ENCODE data around the gene SLC25A33.
"Not testable (repeated sequence)": the region's sequence is repeated elsewhere in the genome, so short reads cannot be mapped to it uniquely, and the experiment has no call there.

SLC25A33 gene

GRCh38 chr1:9500756-9501754 is 38.2 kb upstream of the SLC25A33 start:
- DNase-seq (ENCODE audit: low read depth) = no peak
- TF ChIP-seq CTCF (conservative IDR thresholded peaks at IDR 0.05; ENCODE audit: low read depth, low read length) = no peak
- no peak overlapping the region for H3K4me3 ChIP-seq (ENCODE audit: low read depth, low read length)

- no peak for DNase-seq (ENCODE audit: low read depth)
- no peak for TF ChIP-seq CTCF (conservative IDR thresholded peaks at IDR 0.05; ENCODE audit: low read depth, low read length)
- no peak overlapping the region for H3K4me3 ChIP-seq (ENCODE audit: low read depth, low read length)
Observed at GRCh38 chr1:9503001-9503675, 36.1 kb upstream of the SLC25A33 start.

- no peak overlapping the region for H3K4me3 ChIP-seq (ENCODE audit: low read depth, low read length)
- DNase-seq (ENCODE audit: low read depth) = no peak
- TF ChIP-seq CTCF (conservative IDR thresholded peaks at IDR 0.05; ENCODE audit: low read depth, low read length) = no peak
Observed at GRCh38 chr1:9505143-9505542, 34.1 kb upstream of the SLC25A33 start.

- DNase-seq (ENCODE audit: low read depth) = no peak
- no peak for TF ChIP-seq CTCF (conservative IDR thresholded peaks at IDR 0.05; ENCODE audit: low read depth, low read length)
- no peak overlapping the region for H3K4me3 ChIP-seq (ENCODE audit: low read depth, low read length)
Observed at GRCh38 chr1:9506901-9507300, 32.4 kb upstream of the SLC25A33 start.

- no peak overlapping the region for H3K4me3 ChIP-seq (ENCODE audit: low read depth, low read length)
- no peak for TF ChIP-seq CTCF (conservative IDR thresholded peaks at IDR 0.05; ENCODE audit: low read depth, low read length)
Observed at GRCh38 chr1:9510130-9510529, 29.1 kb upstream of the SLC25A33 start.

DNA sequence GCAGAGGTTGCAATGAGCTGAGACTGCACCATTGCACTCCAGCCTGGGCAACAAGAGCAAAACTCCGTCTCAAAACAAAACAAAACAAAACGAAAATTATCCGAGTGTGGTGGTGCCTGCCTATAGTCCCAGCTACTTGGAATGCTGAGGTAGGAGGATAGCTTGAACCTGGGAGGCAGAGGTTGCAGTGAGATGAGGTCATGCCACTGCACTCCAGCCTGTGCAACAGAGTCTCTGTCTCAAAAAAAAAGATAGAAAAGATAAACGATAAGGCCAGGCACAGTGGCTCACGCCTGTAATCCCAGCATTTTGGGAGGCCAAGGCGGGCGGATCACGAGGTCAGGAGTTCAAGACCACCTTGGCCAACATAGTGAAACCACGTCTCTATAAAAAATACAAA is 23.7 kb upstream of the SLC25A33 start:
- not testable (repeated sequence) for H3K4me3 ChIP-seq (ENCODE audit: low read depth, low read length); DNase-seq (ENCODE audit: low read depth)

More at GRCh38 chr1:9510130-9510529, 29.1 kb upstream of the SLC25A33 start:
- DNase-seq (ENCODE audit: low read depth) = no peak

DNA sequence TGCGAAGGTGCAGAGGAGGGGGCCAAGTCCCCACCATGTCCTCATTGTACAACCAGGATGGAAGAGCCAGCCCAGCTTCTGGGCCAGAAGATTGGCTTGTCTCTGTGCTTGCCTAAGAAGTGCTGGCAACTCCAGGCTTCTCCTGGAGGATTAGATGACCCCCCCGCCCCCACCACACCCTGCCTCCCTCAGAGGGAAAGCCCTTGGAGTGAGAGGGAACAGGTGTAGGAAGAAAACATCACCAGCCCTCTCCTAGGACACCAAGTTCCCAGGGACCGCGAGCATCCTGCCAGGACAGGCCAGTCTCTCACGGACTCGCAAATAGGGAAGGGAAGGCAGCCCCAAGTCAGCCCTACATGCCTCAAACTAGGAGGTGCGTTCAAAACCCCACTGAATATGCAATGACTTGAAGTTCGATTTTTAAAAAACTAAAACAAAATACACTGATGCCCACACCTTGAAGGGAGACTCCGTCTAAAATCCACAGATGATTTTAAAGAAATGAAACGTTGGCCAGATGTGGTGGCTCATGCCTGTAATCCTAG is 20.7 kb upstream of the SLC25A33 start:
- no peak for DNase-seq (ENCODE audit: low read depth)
- H3K4me3 ChIP-seq (ENCODE audit: low read depth, low read length) = no peak overlapping the region
- no peak for TF ChIP-seq CTCF (conservative IDR thresholded peaks at IDR 0.05; ENCODE audit: low read depth, low read length)
